Glomerular visceral epithelial cell (primary cell): ENCODE data around the gene CELF4.

ENCODE experiments used
- DNase-seq: peaks from one replicate; pipeline ENCODE4 v3.0.0-alpha.2; 2016; ENCODE audit errors: extremely low spot score

Gene CELF4

GRCh38 chr18:37285825-37286224 is 279.8 kb downstream of the CELF4 start:
- no peak for DNase-seq

- DNase-seq, result no peak
These were observed 281.3 kb downstream of the CELF4 start for GRCh38 chr18:37284260-37284659.

GRCh38 chr18:37282386-37283037 is 283.1 kb downstream of the CELF4 start:
- no peak for DNase-seq

GRCh38 chr18:37280701-37281393 is 284.8 kb downstream of the CELF4 start:
- DNase-seq, result no peak

- no peak for DNase-seq
These were observed 287.8 kb downstream of the CELF4 start for GRCh38 chr18:37277804-37278203.

GRCh38 chr18:37276111-37276890 is 289.3 kb downstream of the CELF4 start:
- no peak for DNase-seq

GRCh38 chr18:37275237-37275741 is 290.3 kb downstream of the CELF4 start:
- DNase-seq, result no peak

- DNase-seq, result no peak
These were observed 291.0 kb downstream of the CELF4 start for GRCh38 chr18:37274309-37275236.

- DNase-seq, result no peak
These were observed 292.8 kb downstream of the CELF4 start for GRCh38 chr18:37272841-37273240.

GRCh38 chr18:37272226-37272625 is 293.4 kb downstream of the CELF4 start:
- DNase-seq, result no peak

- DNase-seq, result no peak
These were observed 294.9 kb downstream of the CELF4 start for GRCh38 chr18:37270666-37271052.

GRCh38 chr18:37270038-37270665 is 295.4 kb downstream of the CELF4 start:
- peak; percentile 45 for DNase-seq

- DNase-seq, result no peak
These were observed 299.3 kb downstream of the CELF4 start for GRCh38 chr18:37266290-37266689.

GRCh38 chr18:37265382-37265781 is 300.2 kb downstream of the CELF4 start:
- no peak for DNase-seq

- no peak for DNase-seq
These were observed 300.6 kb downstream of the CELF4 start for GRCh38 chr18:37264956-37265355.

GRCh38 chr18:37261988-37262387 is 303.6 kb downstream of the CELF4 start:
- no peak for DNase-seq

- no peak for DNase-seq
These were observed 304.3 kb downstream of the CELF4 start for GRCh38 chr18:37261246-37261840.

GRCh38 chr18:37260367-37261093 is 305.1 kb downstream of the CELF4 start:
- no peak for DNase-seq

- no peak for DNase-seq
These were observed 305.9 kb downstream of the CELF4 start for GRCh38 chr18:37259711-37260110.

- DNase-seq, result no peak
These were observed 306.8 kb downstream of the CELF4 start for GRCh38 chr18:37258819-37259218.
